GM12878 (cell line): ENCODE measurements around the gene GABRB2. TPM values are rescaled to one million over a fixed set of nuclear protein-coding genes. Genes with fewer than 3 reads are reported as not detected.

Experiments used
- ATAC-seq: fragments of 200-7000 bp; cut with Tn5 transposase; 3 replicates; pipeline ENCODE4 v1.9.1; 2020; ENCODE audit warnings: mild to moderate bottlenecking, moderate library complexity
- BruUV-seq: library from RNA; stranded (reverse); fragments of 400-500 nt; replicated peaks from 2 replicates; lab custom pipeline; 2021; lab: Mats Ljungman, UMichigan
- CTCF ChIA-PET: fragments of 300-600 bp; sonication (Branson Sonifier 250); formaldehyde crosslinking; extraction: SDS; loops from one replicate; lab custom pipeline; 2021; ENCODE audit warnings: inconsistent platforms; lab: Yijun Ruan, JAX
- POLR2A ChIA-PET: fragments of 350-600 bp; formaldehyde crosslinking; extraction: SDS; loops from one replicate; lab custom pipeline; 2021; ENCODE audit warnings: inconsistent platforms; lab: Charles Lee
- RAD21 ChIA-PET: fragments of 300-600 bp; sonication (Branson Sonifier 250); formaldehyde crosslinking; loops from one replicate; lab custom pipeline; 2023; ENCODE audit warnings: antibody characterized with exemption; ENCODE audit not compliant: unreplicated experiment; lab: Charles Lee
- SMC1A ChIA-PET: fragments of 300-600 bp; sonication (Branson Sonifier 250); formaldehyde crosslinking; loops from one replicate; lab custom pipeline; 2023; ENCODE audit not compliant: unreplicated experiment, uncharacterized antibody; lab: Charles Lee
- DNase-seq: peaks from one replicate; pipeline ENCODE4 v3.0.0-alpha.2; 2011; ENCODE audit warnings: low read depth, low spot score
- FAIRE-seq: peaks from 3 replicates; lab custom pipeline; 2011; peaks lifted over from hg19 to GRCh38; lab: Jason Lieb, UNC
- H2AFZ ChIP-seq: 2 replicates; pipeline ENCODE4 v1.6.0; 2011; ENCODE audit warnings: low read depth, low read length, control low read depth; ENCODE audit not compliant: control insufficient read depth
- H3K27ac ChIP-seq: 2 replicates; pipeline ENCODE4 v1.5.1; 2011; ENCODE audit warnings: control low read depth; ENCODE audit not compliant: control insufficient read depth, insufficient read depth
- H3K27me3 ChIP-seq, 2 experiments: replicated peaks in 1 of 2; 2 replicates each; pipeline versions ENCODE4 v1.6.0 to v1.6.1; 2011; ENCODE audit warnings: low read length in 1 of 2; ENCODE audit not compliant: control insufficient read depth in 2 of 2, insufficient read depth in 2 of 2
- H3K36me3 ChIP-seq, 2 experiments: 2 replicates each; pipeline ENCODE4 v1.5.1; 2011; ENCODE audit warnings: low read length in 1 of 2; ENCODE audit not compliant: control insufficient read depth in 2 of 2, insufficient read depth in 2 of 2
- H3K4me1 ChIP-seq: 2 replicates; pipeline ENCODE4 v1.6.1; 2011; ENCODE audit warnings: mild to moderate bottlenecking, low read length, moderate library complexity, mixed read lengths; ENCODE audit not compliant: control insufficient read depth, insufficient read depth
- H3K4me2 ChIP-seq: 2 replicates; pipeline ENCODE4 v1.6.0; 2011; ENCODE audit warnings: control low read depth; ENCODE audit not compliant: control insufficient read depth, insufficient read depth
- H3K4me3 ChIP-seq: fragments of 200-600 bp; sonication (generic); 2 replicates; pipeline ENCODE4 v1.5.1; 2016
- H3K79me2 ChIP-seq: 2 replicates; pipeline ENCODE4 v1.6.0; 2011; ENCODE audit warnings: low read length; ENCODE audit not compliant: control insufficient read depth, insufficient read depth
- H3K9ac ChIP-seq: 2 replicates; pipeline ENCODE4 v1.8.0; 2011; ENCODE audit warnings: low read length, control low read depth, mixed read lengths; ENCODE audit not compliant: control insufficient read depth, insufficient read depth
- H3K9me3 ChIP-seq: replicated peaks from 3 replicates; pipeline ENCODE4 v1.5.1; 2011; ENCODE audit warnings: mild to moderate bottlenecking, low read length; ENCODE audit not compliant: control insufficient read depth, insufficient read depth
- H4K20me1 ChIP-seq: 2 replicates; pipeline ENCODE4 v1.6.0; 2011; ENCODE audit not compliant: control insufficient read depth, insufficient read depth
- IRF4 ChIP-seq: IDR thresholded peaks from 2 replicates; pipeline ENCODE4 v1.6.1; 2011; ENCODE audit warnings: low read depth, low read length
- WGBS: methylation state at CpG from one replicate; pipeline ENCODE4 v1.1.6; 2016; ENCODE audit warnings: low lambda C conversion rate; ENCODE audit not compliant: insufficient replicate concordance, insufficient coverage; ENCODE audit errors: missing lambda C conversion rate; 5-methylcytosine and 5-hydroxymethylcytosine counted together
- in situ Hi-C: fragments of 300-500 bp; cut with MboI; formaldehyde crosslinking; loops from 9 replicates; pipeline ENCODE4 v1.14.3; 2018; ENCODE audit warnings: mixed read lengths
- intact Hi-C: fragments of 100-400 bp; cut with micrococcal nuclease; formaldehyde crosslinking; loops from one replicate; pipeline ENCODE4 v1.14.2; 2022; ENCODE audit not compliant: unreplicated experiment
- polyA plus RNA-seq, 11 experiments: library from polyadenylated mRNA; depleted of rRNA in 4 of 11; unstranded in 6 of 11; stranded (reverse) in 5 of 11; fragments of >200 nt; fragmentation: Nextera tagmentation in 4 of 11; fragmentation: Illumina TruSeq in 1 of 11; extraction: Ambion mirVana in 4 of 11; extraction: Trizol in 1 of 11; gene quantifications; 1 replicate in 1 of 11; 2 replicates in 10 of 11; pipeline versions ENCODE4 v1.2.1 to v1.2.3, GENCODE V29; 2011 to 2016; ENCODE audit warnings: inconsistent platforms in 2 of 11, missing spikeins in 2 of 11, low read depth in 1 of 11
- total RNA-seq, 4 experiments: library from RNA; depleted of rRNA in 3 of 4; stranded (reverse); fragments of >200 nt in 3 of 4; fragmentation: Illumina TruSeq in 1 of 4; extraction: Trizol in 1 of 4; gene quantifications; 2 replicates each; pipeline versions ENCODE4 v1.2.1 to v1.2.3, GENCODE V29; 2013 to 2021
- TF ChIP-seq, protein P1 (sequence below): fragments of 450-650 bp; IDR thresholded peaks from 2 replicates; pipeline ENCODE4 v1.6.1; 2017; ENCODE audit warnings: antibody characterized with exemption, mild to moderate bottlenecking, moderate library complexity
- TF ChIP-seq, protein P2 (sequence below): fragments of 450-650 bp; IDR thresholded peaks from 2 replicates; pipeline ENCODE4 v1.6.1; 2016; ENCODE audit warnings: mild to moderate bottlenecking, moderate library complexity, borderline replicate concordance
- TF ChIP-seq, protein P3 (sequence below): IDR thresholded peaks from 2 replicates; pipeline ENCODE4 v1.6.1; 2012; ENCODE audit warnings: low read depth, low read length, improper control_type of control experiment

Gene GABRB2
- total and polyA plus RNA-seq, 10 of the 15 experiments (the other 5 are each of a cell fraction or from before 2014, with no cell fraction given): 0.12 to 0.85 (median 0.43) TPM

DNA sequence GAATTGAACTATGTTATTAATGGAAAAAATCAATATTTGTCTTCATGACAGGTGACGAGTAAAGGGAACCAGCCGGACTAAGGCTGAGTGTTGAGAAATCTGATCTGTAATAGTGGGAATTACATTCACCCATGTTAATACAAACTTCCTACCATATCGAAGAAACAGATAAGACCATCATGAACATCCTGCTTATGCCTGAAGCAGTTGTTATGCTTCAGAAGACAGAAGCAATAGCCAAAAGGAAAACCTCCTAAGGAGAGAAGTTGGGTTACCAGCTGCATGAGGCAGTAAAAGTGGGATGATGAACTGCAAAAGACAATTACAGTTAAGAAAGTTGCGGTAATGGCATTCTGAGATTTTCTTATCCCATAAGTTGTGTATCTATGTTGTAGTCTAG lies 281.5 kb downstream of the GABRB2 start:
- Histone ChIP-seq H3K27ac (no peak overlapping the region), H3K9ac (no peak overlapping the region), H3K27me3 (no peaks in the 10 kb centered on the region), H4K20me1 (no peaks in the 10 kb centered on the region), H3K4me2 (no peak overlapping the region), H3K79me2 (no peaks in the 10 kb centered on the region), H3K4me3 (no peak overlapping the region), H3K4me1 (no peaks in the 10 kb centered on the region), H3K36me3 (no peaks in the 10 kb centered on the region), H2AFZ (no peak overlapping the region), H3K9me3 (no peaks in the 10 kb centered on the region)
- ChIA-PET SMC1A (interaction anchor here (0.6 to 1.3 kb wide), 2 partner anchors 11 to 54 kb away, joined by 3 read pairs; no protein-coding TSS in a partner anchor), RAD21 (no interaction called here), CTCF (no interaction called here), POLR2A (no interaction called here)
- BruUV-seq: no TSS peak
- intact Hi-C loops: no loop called here
- TF ChIP-seq IRF4: no peak
- TF ChIP-seq, protein P1, sequence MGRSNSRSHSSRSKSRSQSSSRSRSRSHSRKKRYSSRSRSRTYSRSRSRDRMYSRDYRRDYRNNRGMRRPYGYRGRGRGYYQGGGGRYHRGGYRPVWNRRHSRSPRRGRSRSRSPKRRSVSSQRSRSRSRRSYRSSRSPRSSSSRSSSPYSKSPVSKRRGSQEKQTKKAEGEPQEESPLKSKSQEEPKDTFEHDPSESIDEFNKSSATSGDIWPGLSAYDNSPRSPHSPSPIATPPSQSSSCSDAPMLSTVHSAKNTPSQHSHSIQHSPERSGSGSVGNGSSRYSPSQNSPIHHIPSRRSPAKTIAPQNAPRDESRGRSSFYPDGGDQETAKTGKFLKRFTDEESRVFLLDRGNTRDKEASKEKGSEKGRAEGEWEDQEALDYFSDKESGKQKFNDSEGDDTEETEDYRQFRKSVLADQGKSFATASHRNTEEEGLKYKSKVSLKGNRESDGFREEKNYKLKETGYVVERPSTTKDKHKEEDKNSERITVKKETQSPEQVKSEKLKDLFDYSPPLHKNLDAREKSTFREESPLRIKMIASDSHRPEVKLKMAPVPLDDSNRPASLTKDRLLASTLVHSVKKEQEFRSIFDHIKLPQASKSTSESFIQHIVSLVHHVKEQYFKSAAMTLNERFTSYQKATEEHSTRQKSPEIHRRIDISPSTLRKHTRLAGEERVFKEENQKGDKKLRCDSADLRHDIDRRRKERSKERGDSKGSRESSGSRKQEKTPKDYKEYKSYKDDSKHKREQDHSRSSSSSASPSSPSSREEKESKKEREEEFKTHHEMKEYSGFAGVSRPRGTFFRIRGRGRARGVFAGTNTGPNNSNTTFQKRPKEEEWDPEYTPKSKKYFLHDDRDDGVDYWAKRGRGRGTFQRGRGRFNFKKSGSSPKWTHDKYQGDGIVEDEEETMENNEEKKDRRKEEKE: no peak
- TF ChIP-seq, protein P2, sequence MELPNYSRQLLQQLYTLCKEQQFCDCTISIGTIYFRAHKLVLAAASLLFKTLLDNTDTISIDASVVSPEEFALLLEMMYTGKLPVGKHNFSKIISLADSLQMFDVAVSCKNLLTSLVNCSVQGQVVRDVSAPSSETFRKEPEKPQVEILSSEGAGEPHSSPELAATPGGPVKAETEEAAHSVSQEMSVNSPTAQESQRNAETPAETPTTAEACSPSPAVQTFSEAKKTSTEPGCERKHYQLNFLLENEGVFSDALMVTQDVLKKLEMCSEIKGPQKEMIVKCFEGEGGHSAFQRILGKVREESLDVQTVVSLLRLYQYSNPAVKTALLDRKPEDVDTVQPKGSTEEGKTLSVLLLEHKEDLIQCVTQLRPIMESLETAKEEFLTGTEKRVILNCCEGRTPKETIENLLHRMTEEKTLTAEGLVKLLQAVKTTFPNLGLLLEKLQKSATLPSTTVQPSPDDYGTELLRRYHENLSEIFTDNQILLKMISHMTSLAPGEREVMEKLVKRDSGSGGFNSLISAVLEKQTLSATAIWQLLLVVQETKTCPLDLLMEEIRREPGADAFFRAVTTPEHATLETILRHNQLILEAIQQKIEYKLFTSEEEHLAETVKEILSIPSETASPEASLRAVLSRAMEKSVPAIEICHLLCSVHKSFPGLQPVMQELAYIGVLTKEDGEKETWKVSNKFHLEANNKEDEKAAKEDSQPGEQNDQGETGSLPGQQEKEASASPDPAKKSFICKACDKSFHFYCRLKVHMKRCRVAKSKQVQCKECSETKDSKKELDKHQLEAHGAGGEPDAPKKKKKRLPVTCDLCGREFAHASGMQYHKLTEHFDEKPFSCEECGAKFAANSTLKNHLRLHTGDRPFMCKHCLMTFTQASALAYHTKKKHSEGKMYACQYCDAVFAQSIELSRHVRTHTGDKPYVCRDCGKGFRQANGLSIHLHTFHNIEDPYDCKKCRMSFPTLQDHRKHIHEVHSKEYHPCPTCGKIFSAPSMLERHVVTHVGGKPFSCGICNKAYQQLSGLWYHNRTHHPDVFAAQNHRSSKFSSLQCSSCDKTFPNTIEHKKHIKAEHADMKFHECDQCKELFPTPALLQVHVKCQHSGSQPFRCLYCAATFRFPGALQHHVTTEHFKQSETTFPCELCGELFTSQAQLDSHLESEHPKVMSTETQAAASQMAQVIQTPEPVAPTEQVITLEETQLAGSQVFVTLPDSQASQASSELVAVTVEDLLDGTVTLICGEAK: no peak
- TF ChIP-seq, protein P3, sequence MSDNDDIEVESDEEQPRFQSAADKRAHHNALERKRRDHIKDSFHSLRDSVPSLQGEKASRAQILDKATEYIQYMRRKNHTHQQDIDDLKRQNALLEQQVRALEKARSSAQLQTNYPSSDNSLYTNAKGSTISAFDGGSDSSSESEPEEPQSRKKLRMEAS: no peak
- WGBS: 77% methylated on average over 4 of the region's 4 CpGs
- ATAC-seq (no peak), FAIRE-seq (no peak), DNase-seq (no peak)
- in situ Hi-C loops: no loop called here
